ENCODE measurements around the gene PRPSAP1. TPM values are rescaled to one million over a fixed set of nuclear protein-coding genes. Genes with fewer than 3 reads are reported as not detected.
"Not testable (repeated sequence)": the region's sequence is repeated elsewhere in the genome, so short reads cannot be mapped to it uniquely, and the experiment has no call there.

Gene PRPSAP1
- polyA plus RNA-seq, 3 donors, result 45.8 to 58.2 (median 51.2) TPM

- H3K79me2 ChIP-seq (ENCODE audit: insufficient read depth, low read length), result peaks cover 36% of the 10 kb centered on the region
- no peaks in the 10 kb centered on the region for H3K9me3 ChIP-seq (replicated peaks in 1 of 2; ENCODE audit: control insufficient read depth in 1 of 2, insufficient read depth in 1 of 2, low read length in 2 of 2)
- no peak overlapping the region for H3K4me3 Mint-ChIP-seq
- no peak overlapping the region for H2AFZ ChIP-seq (ENCODE audit: insufficient read depth, low read depth, low read length, poor library complexity, severe bottlenecking)
- peaks cover 0 to 2% (median 1%) of the 10 kb centered on the region in 3 donors for H3K27me3 Mint-ChIP-seq (ENCODE audit: low read depth in 3 of 3)
- H3K27me3 ChIP-seq (ENCODE audit: control insufficient read depth in 2 of 2, insufficient read depth in 2 of 2, low read length in 2 of 2), result no peaks in the 10 kb centered on the region
- H4K20me1 ChIP-seq (ENCODE audit: insufficient read depth, low read length), result no peaks in the 10 kb centered on the region
- no peak overlapping the region for H3K27ac Mint-ChIP-seq
- H3K4me2 ChIP-seq (replicated peaks; ENCODE audit: extremely low read depth, low read length, poor library complexity, severe bottlenecking), result no peak overlapping the region
- no peak overlapping the region for H3K27ac ChIP-seq (ENCODE audit: low read depth in 1 of 2, low read length in 2 of 2)
- DNase-seq, result no peak
- intact Hi-C loops (cut with micrococcal nuclease), result loop anchor here in 1 of 2 donors (5.0 kb wide), 1 partner anchor 36 kb away; no protein-coding TSS in a partner anchor
- H3K9ac ChIP-seq (ENCODE audit: insufficient read depth, low read length, poor library complexity, severe bottlenecking), result no peak overlapping the region
- H3K4me1 ChIP-seq (ENCODE audit: control insufficient read depth in 1 of 2, insufficient read depth in 2 of 2, low read length in 2 of 2), result peaks cover 15 to 21% of the 10 kb centered on the region in 2 donors
- H3K4me3 ChIP-seq (replicated peaks in 1 of 3; ENCODE audit: low read depth in 2 of 3, low read length in 3 of 3), result no peak overlapping the region
- peaks cover 24% of the 10 kb centered on the region for H3K4me1 Mint-ChIP-seq
- TF ChIP-seq CTCF (IDR thresholded peaks at IDR 0.05), result no peak
- H3K9me3 Mint-ChIP-seq, result peaks cover 0 to 1% (median 0%) of the 10 kb centered on the region in 7 donors
- 100% methylated on average over 1 of the region's 9 CpGs for WGBS (ENCODE audit: insufficient coverage)
- H3K36me3 ChIP-seq (replicated peaks in 1 of 2; ENCODE audit: control insufficient read depth in 1 of 2, insufficient read depth in 2 of 2, low read length in 2 of 2), result peaks cover 6 to 13% of the 10 kb centered on the region in 2 donors
- H3K36me3 Mint-ChIP-seq, result peaks cover 12 to 13% of the 10 kb centered on the region in 2 donors
Measured at GRCh38 chr17:76351526-76352071, 2.1 kb downstream of the PRPSAP1 start.

- no peak overlapping the region for H3K27ac ChIP-seq (ENCODE audit: low read depth in 1 of 2, low read length in 2 of 2)
- H3K27me3 ChIP-seq (ENCODE audit: control insufficient read depth in 2 of 2, insufficient read depth in 2 of 2, low read length in 2 of 2), result no peaks in the 10 kb centered on the region
- 100% methylated on average over 2 of the region's 5 CpGs for WGBS (ENCODE audit: insufficient coverage)
- H3K27ac Mint-ChIP-seq, result no peak overlapping the region
- H3K36me3 ChIP-seq (replicated peaks in 1 of 2; ENCODE audit: control insufficient read depth in 1 of 2, insufficient read depth in 2 of 2, low read length in 2 of 2), result peaks cover 14 to 24% of the 10 kb centered on the region in 2 donors
- H3K4me1 ChIP-seq (ENCODE audit: control insufficient read depth in 1 of 2, insufficient read depth in 2 of 2, low read length in 2 of 2), result peaks cover 15 to 21% of the 10 kb centered on the region in 2 donors
- H3K27me3 Mint-ChIP-seq (ENCODE audit: low read depth in 3 of 3), result peaks cover 0 to 2% (median 0%) of the 10 kb centered on the region in 3 donors
- intact Hi-C loops (cut with micrococcal nuclease), result loop anchor here in 1 of 2 donors (5.0 kb wide), 1 partner anchor 37 kb away; no protein-coding TSS in a partner anchor
- no peaks in the 10 kb centered on the region for H3K9me3 ChIP-seq (replicated peaks in 1 of 2; ENCODE audit: control insufficient read depth in 1 of 2, insufficient read depth in 1 of 2, low read length in 2 of 2)
- no peak overlapping the region for H3K4me3 Mint-ChIP-seq
- H2AFZ ChIP-seq (ENCODE audit: insufficient read depth, low read depth, low read length, poor library complexity, severe bottlenecking), result no peak overlapping the region
- no peaks in the 10 kb centered on the region for H4K20me1 ChIP-seq (ENCODE audit: insufficient read depth, low read length)
- H3K9me3 Mint-ChIP-seq, result peaks cover 0 to 2% (median 0%) of the 10 kb centered on the region in 7 donors
- no peak overlapping the region for H3K4me3 ChIP-seq (replicated peaks in 1 of 3; ENCODE audit: low read depth in 2 of 3, low read length in 3 of 3)
- peaks cover 24% of the 10 kb centered on the region in 2 donors for H3K36me3 Mint-ChIP-seq
- H3K79me2 ChIP-seq (ENCODE audit: insufficient read depth, low read length), result peaks cover 36% of the 10 kb centered on the region
- peaks cover 26% of the 10 kb centered on the region for H3K4me1 Mint-ChIP-seq
- H3K9ac ChIP-seq (ENCODE audit: insufficient read depth, low read length, poor library complexity, severe bottlenecking), result no peak overlapping the region
- DNase-seq, result no peak
- no peak for TF ChIP-seq CTCF (IDR thresholded peaks at IDR 0.05)
- no peak overlapping the region for H3K4me2 ChIP-seq (replicated peaks; ENCODE audit: extremely low read depth, low read length, poor library complexity, severe bottlenecking)
Measured at GRCh38 chr17:76350463-76350862, 3.3 kb downstream of the PRPSAP1 start.

- not testable (repeated sequence) for DNase-seq; H3K4me3 Mint-ChIP-seq; H3K27ac ChIP-seq (ENCODE audit: low read depth in 1 of 2, low read length in 2 of 2); H3K4me1 ChIP-seq (ENCODE audit: control insufficient read depth in 1 of 2, insufficient read depth in 2 of 2, low read length in 2 of 2); H3K27me3 Mint-ChIP-seq (ENCODE audit: low read depth in 3 of 3); H3K4me2 ChIP-seq (replicated peaks; ENCODE audit: extremely low read depth, low read length, poor library complexity, severe bottlenecking); H3K4me1 Mint-ChIP-seq; H3K9me3 Mint-ChIP-seq; H3K9me3 ChIP-seq (replicated peaks in 1 of 2; ENCODE audit: control insufficient read depth in 1 of 2, insufficient read depth in 1 of 2, low read length in 2 of 2); H3K4me3 ChIP-seq (replicated peaks in 1 of 3; ENCODE audit: low read depth in 2 of 3, low read length in 3 of 3); H2AFZ ChIP-seq (ENCODE audit: insufficient read depth, low read depth, low read length, poor library complexity, severe bottlenecking); H3K9ac ChIP-seq (ENCODE audit: insufficient read depth, low read length, poor library complexity, severe bottlenecking); H3K27me3 ChIP-seq (ENCODE audit: control insufficient read depth in 2 of 2, insufficient read depth in 2 of 2, low read length in 2 of 2); H4K20me1 ChIP-seq (ENCODE audit: insufficient read depth, low read length)
- peaks cover 23% of the 10 kb centered on the region for H3K79me2 ChIP-seq (ENCODE audit: insufficient read depth, low read length)
- intact Hi-C loops (cut with micrococcal nuclease), result loop anchor here in 1 of 2 donors (5.0 kb wide), 1 partner anchor 35 kb away; no protein-coding TSS in a partner anchor
- WGBS (ENCODE audit: insufficient coverage), result 100% methylated on average over 11 of the region's 11 CpGs
- Mint-ChIP-seq H3K36me3 (peaks cover 45 to 54% of the 10 kb centered on the region in 2 donors), H3K27ac (peak overlapping the region in 2 of 7 donors; percentile 12 to 14)
- peaks cover 18 to 56% of the 10 kb centered on the region in 2 donors for H3K36me3 ChIP-seq (replicated peaks in 1 of 2; ENCODE audit: control insufficient read depth in 1 of 2, insufficient read depth in 2 of 2, low read length in 2 of 2)
Measured at GRCh38 chr17:76346936-76347335, 6.8 kb downstream of the PRPSAP1 start.
